ENCODE measurements around the gene RTN4R. TPM values are rescaled to one million over a fixed set of nuclear protein-coding genes. Genes with fewer than 3 reads are reported as not detected.

The RTN4R gene
- total and polyA plus RNA-seq, 2 of the 8 experiments (the other 6 are each of a cell fraction or from before 2014, with no cell fraction given) = 21.8 to 41.3 TPM

GRCh38 chr22:20199906-20200305 is 68.2 kb downstream of the RTN4R start:
- no peaks in the 10 kb centered on the region for H3K79me1 ChIP-seq (ENCODE audit: low read depth, low read length)
- no peak overlapping the region for H3K4me3 ChIP-seq (ENCODE audit: extremely low read depth in 1 of 4, insufficient read depth in 2 of 4, low read depth in 3 of 4, low read length in 4 of 4)
- no peak overlapping the region for H3K27ac ChIP-seq (ENCODE audit: low read depth, low read length)
- no peak overlapping the region for H3K4ac ChIP-seq (replicated peaks; ENCODE audit: insufficient read length, low read depth, low read length)
- H2BK5ac ChIP-seq (ENCODE audit: low read depth, low read length) = no peak overlapping the region
- H2BK15ac ChIP-seq (ENCODE audit: low read length) = no peak overlapping the region
- H3K14ac ChIP-seq (ENCODE audit: insufficient read length) = no peak overlapping the region
- no peak overlapping the region for H3K18ac ChIP-seq (ENCODE audit: extremely low read depth, low read length)
- H3K27me3 ChIP-seq (replicated peaks in 1 of 4; ENCODE audit: control insufficient read depth in 3 of 4, extremely low read depth in 1 of 4, insufficient read depth in 3 of 4, low read length in 3 of 4) = no peaks in the 10 kb centered on the region
- no peak overlapping the region for H4K5ac ChIP-seq (ENCODE audit: insufficient read length, low read depth, low read length)
- 86% methylated on average over 5 of the region's 5 CpGs; no CpG with 5 or more reads in 1 of the 2 experiments for WGBS, 2 experiments (ENCODE audit: extremely low coverage in 1 of 2, insufficient coverage in 1 of 2, insufficient read length in 1 of 2, insufficient replicate concordance in 2 of 2, low coverage in 1 of 2, low lambda C conversion rate in 2 of 2, missing lambda C conversion rate in 1 of 2)
- CTCF ChIA-PET (ENCODE audit: partially characterized antibody) = interaction anchor here (1.0 to 5.5 kb wide), 3 partner anchors 13 to 39 kb away, joined by 3 to 27 read pairs (median 3); no protein-coding TSS in a partner anchor
- POLR2A ChIA-PET (ENCODE audit: partially characterized antibody) = no interaction called here
- H3K4me1 ChIP-seq (replicated peaks in 1 of 4; ENCODE audit: control insufficient read depth in 3 of 4, insufficient read depth in 4 of 4, low read length in 3 of 4) = peaks cover 0 to 16% (median 11%) of the 10 kb centered on the region in 4 experiments; a peak in 6 of 7 replicates
- H2BK120ac ChIP-seq (replicated peaks; ENCODE audit: low read depth, low read length) = no peak overlapping the region
- no peaks in the 10 kb centered on the region for H4K20me1 ChIP-seq (replicated peaks in 1 of 2; ENCODE audit: control insufficient read depth in 1 of 2, insufficient read depth in 2 of 2, low read length in 2 of 2)
- no peaks in the 10 kb centered on the region for H3K79me2 ChIP-seq (ENCODE audit: control insufficient read depth in 1 of 2, insufficient read depth in 2 of 2, low read length in 2 of 2)
- no peak overlapping the region for H4K8ac ChIP-seq (ENCODE audit: extremely low read depth, insufficient read depth, low read length)
- H3K4me2 ChIP-seq (ENCODE audit: insufficient read depth in 1 of 2, low read depth in 2 of 2, low read length in 2 of 2) = no peak overlapping the region
- DNase-seq (ENCODE audit: low read depth in 1 of 2, low spot score in 2 of 2) (no peak), FAIRE-seq (no peak)
- H2BK12ac ChIP-seq (ENCODE audit: low read depth, low read length) = no peak overlapping the region
- H2AFZ ChIP-seq (ENCODE audit: low read length) = no peak overlapping the region
- no peaks in the 10 kb centered on the region for H3K9me3 ChIP-seq (ENCODE audit: insufficient read depth in 2 of 2, low read depth in 1 of 2, low read length in 1 of 2)
- H2AK5ac ChIP-seq (ENCODE audit: low read depth, low read length) = no peak overlapping the region
- H3K23me2 ChIP-seq (ENCODE audit: low read depth, low read length) = peaks cover 6% of the 10 kb centered on the region; the same call in 1 of the 2 replicates
- H3K36me3 ChIP-seq (ENCODE audit: control insufficient read depth in 2 of 4, insufficient read depth in 4 of 4, low read length in 3 of 4) = no peaks in the 10 kb centered on the region
- H3K56ac ChIP-seq (replicated peaks; ENCODE audit: insufficient read length, low read depth, low read length) = no peak overlapping the region
- no peak overlapping the region for H4K91ac ChIP-seq (replicated peaks; ENCODE audit: insufficient read length, low read length)
- no peak overlapping the region for H2BK20ac ChIP-seq (ENCODE audit: low read length)
- no peak overlapping the region for H3K23ac ChIP-seq (ENCODE audit: insufficient read length)
- no peak overlapping the region for H3K9ac ChIP-seq (replicated peaks in 1 of 4; ENCODE audit: extremely low read depth in 1 of 4, low read depth in 3 of 4, low read length in 3 of 4)
- no peak for TF ChIP-seq EP300 (IDR thresholded peaks at IDR 0.05; ENCODE audit: borderline replicate concordance in 1 of 2, low read depth in 2 of 2, low read length in 2 of 2)
- TF ChIP-seq HDAC6 (IDR thresholded peaks at IDR 0.05; ENCODE audit: low read depth, low read length) = no peak
- TF ChIP-seq KDM1A (IDR thresholded peaks at IDR 0.05; ENCODE audit: borderline replicate concordance, low read length) = no peak
- TF ChIP-seq RNF2 (IDR thresholded peaks at IDR 0.05; ENCODE audit: borderline replicate concordance, low read depth, low read length, missing control alignments, poor library complexity, severe bottlenecking) = no peak
- no peak for TF ChIP-seq ASH2L (IDR thresholded peaks at IDR 0.05; ENCODE audit: low read length)
- TF ChIP-seq TAF1 (IDR thresholded peaks at IDR 0.05; ENCODE audit: low read depth, low read length) = no peak
- TF ChIP-seq KDM5A (IDR thresholded peaks at IDR 0.05; ENCODE audit: low read length) = no peak
- no peak for TF ChIP-seq RAD21 (IDR thresholded peaks at IDR 0.05 in 1 of 2, conservative IDR thresholded peaks at IDR 0.05 in 1 of 2; ENCODE audit: low read depth in 2 of 2, low read length in 2 of 2)
- no peak for TF ChIP-seq FOSL1 (IDR thresholded peaks at IDR 0.05; ENCODE audit: insufficient read depth, low read depth, low read length)
- no peak for TF ChIP-seq CHD2 (IDR thresholded peaks at IDR 0.05; ENCODE audit: low read length)
- TF ChIP-seq, protein P1, sequence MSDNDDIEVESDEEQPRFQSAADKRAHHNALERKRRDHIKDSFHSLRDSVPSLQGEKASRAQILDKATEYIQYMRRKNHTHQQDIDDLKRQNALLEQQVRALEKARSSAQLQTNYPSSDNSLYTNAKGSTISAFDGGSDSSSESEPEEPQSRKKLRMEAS (IDR thresholded peaks at IDR 0.05) = no peak
- no peak for TF ChIP-seq JUN (IDR thresholded peaks at IDR 0.05; ENCODE audit: low read depth, low read length)
- no peak for TF ChIP-seq POLR2AphosphoS5 (IDR thresholded peaks at IDR 0.05; ENCODE audit: low read depth, low read length)
- TF ChIP-seq SP2 (IDR thresholded peaks at IDR 0.05; ENCODE audit: low read length) = no peak

Measured in H1 (cell line).